Vagina (tissue), 2 donors: ENCODE results near the gene UGP2. TPM values are rescaled to one million over a fixed set of nuclear protein-coding genes. Genes with fewer than 3 reads are reported as not detected.

Experiments used
- DNase-seq, 2 donors: peaks; one replicate each; pipeline ENCODE4 v3.0.0-alpha.2; 2017; ENCODE audit errors: extremely low spot score in 2 of 2
- H3K27ac ChIP-seq: fragments of 200-600 bp; sonication (generic); one replicate; pipeline ENCODE4 v1.5.1; 2019
- H3K27me3 ChIP-seq: fragments of 200-600 bp; sonication (generic); one replicate; pipeline ENCODE4 v1.5.1; 2019
- H3K36me3 ChIP-seq, 2 donors: fragments of 200-600 bp; sonication (generic); one replicate each; pipeline ENCODE4 v1.5.1; 2017 to 2019
- H3K4me1 ChIP-seq: fragments of 200-600 bp; sonication (generic); one replicate; pipeline ENCODE4 v1.5.1; 2019
- H3K4me3 ChIP-seq, 2 donors: fragments of 200-600 bp; sonication (generic); 1 replicate in 1 of 2; 2 replicates in 1 of 2; pipeline ENCODE4 v1.5.1; 2016 to 2019
- H3K9me3 ChIP-seq: fragments of 200-600 bp; sonication (generic); one replicate; pipeline ENCODE4 v1.5.1; 2019
- CTCF ChIP-seq, 3 experiments: fragments of 450-650 bp in 2 of 3; fragments of 200-600 bp in 1 of 3; sonication (generic) in 1 of 3; IDR thresholded peaks; one replicate each; pipeline ENCODE4 v1.5.1; 2017 to 2019; ENCODE audit warnings: antibody characterized with exemption in 3 of 3, mild to moderate bottlenecking in 2 of 3, moderate library complexity in 2 of 3
- POLR2A ChIP-seq, 2 donors: fragments of 450-650 bp; IDR thresholded peaks; one replicate each; pipeline ENCODE4 v1.6.1; 2017; ENCODE audit warnings: antibody characterized with exemption in 2 of 2, mild to moderate bottlenecking in 2 of 2, moderate library complexity in 2 of 2
- POLR2AphosphoS5 ChIP-seq, 2 donors: sonication (generic); formaldehyde crosslinking; IDR thresholded peaks; one replicate each; pipeline ENCODE4 v1.9.0; 2017; ENCODE audit warnings: antibody characterized with exemption in 2 of 2, mild to moderate bottlenecking in 2 of 2, low read depth in 1 of 2; ENCODE audit not compliant: insufficient read depth in 1 of 2
- intact Hi-C: fragments of 100-400 bp; cut with DNase I; formaldehyde crosslinking; loops from one replicate; pipeline ENCODE4 v1.15.1; 2023
- total RNA-seq: library from RNA; depleted of rRNA; stranded (reverse); fragments of >200 nt; gene quantifications from one replicate; pipeline ENCODE4 v1.2.3, GENCODE V29; 2016

Gene UGP2
- total RNA-seq, 1 donor from 2014 or later: 78.6 TPM

- H3K9me3 ChIP-seq: no peaks in the 10 kb centered on the region
- peaks cover 26% of the 10 kb centered on the region for H3K4me1 ChIP-seq
- no peaks in the 10 kb centered on the region for H3K36me3 ChIP-seq
- no peak for DNase-seq
- H3K27me3 ChIP-seq: no peaks in the 10 kb centered on the region
- H3K27ac ChIP-seq: peak overlapping the region; percentile 97
- TF ChIP-seq CTCF (IDR thresholded peaks at IDR 0.05): no peak
- TF ChIP-seq POLR2A (IDR thresholded peaks at IDR 0.05): no peak
- TF ChIP-seq POLR2AphosphoS5 (IDR thresholded peaks at IDR 0.05; ENCODE audit: insufficient read depth in 1 of 2, low read depth in 1 of 2): no peak
- H3K4me3 ChIP-seq: peak overlapping the region; percentile 87 to 94
- intact Hi-C loops: no loop called here
These were observed 1.5 kb upstream of the UGP2 start for GRCh38 chr2:63840081-63840784.

- intact Hi-C loops: no loop called here
- peak overlapping the region; percentile 97 for H3K27ac ChIP-seq
- peak overlapping the region; percentile 87 to 94 for H3K4me3 ChIP-seq
- H3K4me1 ChIP-seq: peaks cover 32% of the 10 kb centered on the region
- DNase-seq: peak; percentile 98 to 99
- no peaks in the 10 kb centered on the region for H3K9me3 ChIP-seq
- H3K36me3 ChIP-seq: no peaks in the 10 kb centered on the region
- TF ChIP-seq POLR2AphosphoS5 (IDR thresholded peaks at IDR 0.05; ENCODE audit: insufficient read depth in 1 of 2, low read depth in 1 of 2) (peak; percentile 97 to 100), POLR2A (IDR thresholded peaks at IDR 0.05) (peak; percentile 97 to 99), CTCF (IDR thresholded peaks at IDR 0.05) (no peak)
- no peaks in the 10 kb centered on the region for H3K27me3 ChIP-seq
These were observed 877 bp upstream of the UGP2 start for GRCh38 chr2:63840785-63841253.

- Histone ChIP-seq H3K4me3 (peak overlapping the region; percentile 87 to 94), H3K36me3 (no peaks in the 10 kb centered on the region), H3K27me3 (no peaks in the 10 kb centered on the region), H3K27ac (peak overlapping the region; percentile 97), H3K9me3 (no peaks in the 10 kb centered on the region), H3K4me1 (peaks cover 46% of the 10 kb centered on the region)
- TF ChIP-seq CTCF (IDR thresholded peaks at IDR 0.05) (peak in 1 of 3 experiments; percentile 13), POLR2AphosphoS5 (IDR thresholded peaks at IDR 0.05; ENCODE audit: insufficient read depth in 1 of 2, low read depth in 1 of 2) (peak in 1 of 2 donors; percentile 71), POLR2A (IDR thresholded peaks at IDR 0.05) (peak in 1 of 2 donors; percentile 49)
- no peak for DNase-seq
- intact Hi-C loops: no loop called here
These were observed 709 bp downstream of the UGP2 start for GRCh38 chr2:63842149-63843061.

GRCh38 chr2:63843093-63843492, 1.4 kb downstream of the UGP2 start:
- intact Hi-C loops: no loop called here
- H3K36me3 ChIP-seq: no peaks in the 10 kb centered on the region
- TF ChIP-seq POLR2A (IDR thresholded peaks at IDR 0.05): no peak
- no peak for TF ChIP-seq CTCF (IDR thresholded peaks at IDR 0.05)
- H3K4me1 ChIP-seq: peaks cover 46% of the 10 kb centered on the region
- no peaks in the 10 kb centered on the region for H3K27me3 ChIP-seq
- H3K4me3 ChIP-seq: peak overlapping the region; percentile 87 to 94
- DNase-seq: no peak
- H3K9me3 ChIP-seq: no peaks in the 10 kb centered on the region
- H3K27ac ChIP-seq: peak overlapping the region; percentile 97
